Activated CD8-positive, alpha-beta T cell treated with anti-CD3 and anti-CD28 coated beads for 36 hours (primary cell): ENCODE results near the gene NT5C1B. TPM values are rescaled to one million over a fixed set of nuclear protein-coding genes. Genes with fewer than 3 reads are reported as not detected.

Experiments used
- ATAC-seq: fragments of 200-7000 bp; cut with Tn5 transposase; one replicate; pipeline ENCODE4 v1.10.0; 2021; ENCODE audit warnings: mild to moderate bottlenecking, moderate library complexity
- CTCF ChIA-PET: fragments of 350-600 bp; sonication (Branson Sonifier 250); formaldehyde crosslinking; loops from one replicate; lab custom pipeline; 2021; ENCODE audit warnings: antibody characterized with exemption; lab: Charles Lee
- POLR2A ChIA-PET: fragments of 350-600 bp; sonication (Branson Sonifier 250); formaldehyde crosslinking; loops from one replicate; lab custom pipeline; 2021; ENCODE audit warnings: antibody characterized with exemption; lab: Charles Lee
- DNase-seq: peaks from one replicate; pipeline ENCODE4 v3.0.0-alpha.2; 2020
- H3K27ac Mint-ChIP-seq: one replicate; pipeline ENCODE4 v1.8.0; 2021; ENCODE audit warnings: mild to moderate bottlenecking, mixed read lengths
- H3K27me3 Mint-ChIP-seq: one replicate; pipeline ENCODE4 v1.8.0; 2021; ENCODE audit warnings: mixed read lengths
- H3K36me3 Mint-ChIP-seq: one replicate; pipeline ENCODE4 v1.8.0; 2021; ENCODE audit warnings: low read depth, mixed read lengths
- H3K4me1 Mint-ChIP-seq: one replicate; pipeline ENCODE4 v1.8.0; 2021; ENCODE audit warnings: low read depth, mixed read lengths
- H3K4me3 Mint-ChIP-seq: one replicate; pipeline ENCODE4 v1.8.0; 2021; ENCODE audit warnings: mild to moderate bottlenecking, moderate library complexity, mixed read lengths
- H3K9me3 Mint-ChIP-seq: one replicate; pipeline ENCODE4 v1.8.0; 2021; ENCODE audit warnings: mixed read lengths
- CTCF ChIP-seq: fragments of 200-600 bp; IDR thresholded peaks from one replicate; pipeline ENCODE4 v1.8.0; 2022; ENCODE audit warnings: antibody characterized with exemption, mild to moderate bottlenecking
- intact Hi-C: fragments of 100-400 bp; cut with micrococcal nuclease; formaldehyde crosslinking; loops from one replicate; pipeline ENCODE4 v1.10.0; 2022
- total RNA-seq, 2 experiments: library from RNA; stranded (reverse); gene quantifications; one replicate each; pipeline ENCODE4 v1.2.3, GENCODE V29; 2021

Gene NT5C1B
- total RNA-seq, 2 experiments from 2014 or later = not detected

GRCh38 chr2:18588049-18588448 is 1.3 kb downstream of the NT5C1B start:
- CTCF ChIA-PET = no interaction called here
- H3K27ac Mint-ChIP-seq = no peak overlapping the region
- peaks cover 32% of the 10 kb centered on the region for H3K36me3 Mint-ChIP-seq
- no peak for TF ChIP-seq CTCF
- H3K9me3 Mint-ChIP-seq = peaks cover 19% of the 10 kb centered on the region
- POLR2A ChIA-PET = no interaction called here
- no peak for ATAC-seq
- no peak for DNase-seq
- H3K27me3 Mint-ChIP-seq = no peaks in the 10 kb centered on the region
- intact Hi-C loops = no loop called here
- H3K4me1 Mint-ChIP-seq = no peaks in the 10 kb centered on the region
- H3K4me3 Mint-ChIP-seq = no peak overlapping the region

GRCh38 chr2:18585526-18585925 is 3.8 kb downstream of the NT5C1B start:
- CTCF ChIA-PET = no interaction called here
- no peak overlapping the region for H3K4me3 Mint-ChIP-seq
- DNase-seq = no peak
- no peaks in the 10 kb centered on the region for H3K27me3 Mint-ChIP-seq
- intact Hi-C loops = no loop called here
- POLR2A ChIA-PET = no interaction called here
- no peak overlapping the region for H3K27ac Mint-ChIP-seq
- H3K4me1 Mint-ChIP-seq = no peaks in the 10 kb centered on the region
- TF ChIP-seq CTCF = no peak
- no peak for ATAC-seq
- peaks cover 27% of the 10 kb centered on the region for H3K36me3 Mint-ChIP-seq
- H3K9me3 Mint-ChIP-seq = peaks cover 22% of the 10 kb centered on the region

- no peak for TF ChIP-seq CTCF
- DNase-seq (no peak), ATAC-seq (no peak)
- H3K4me1 Mint-ChIP-seq = no peaks in the 10 kb centered on the region
- H3K9me3 Mint-ChIP-seq = peaks cover 23% of the 10 kb centered on the region
- ChIA-PET CTCF (no interaction called here), POLR2A (no interaction called here)
- H3K4me3 Mint-ChIP-seq = no peak overlapping the region
- H3K27ac Mint-ChIP-seq = no peak overlapping the region
- H3K36me3 Mint-ChIP-seq = peaks cover 27% of the 10 kb centered on the region
- H3K27me3 Mint-ChIP-seq = no peaks in the 10 kb centered on the region
- intact Hi-C loops = no loop called here
Observed at GRCh38 chr2:18584608-18584954, 4.8 kb downstream of the NT5C1B start.

GRCh38 chr2:18583905-18584607 is 5.3 kb downstream of the NT5C1B start:
- Mint-ChIP-seq H3K27me3 (no peaks in the 10 kb centered on the region), H3K36me3 (peaks cover 27% of the 10 kb centered on the region), H3K9me3 (peaks cover 28% of the 10 kb centered on the region), H3K4me3 (no peak overlapping the region), H3K27ac (no peak overlapping the region), H3K4me1 (no peaks in the 10 kb centered on the region)
- ChIA-PET CTCF (no interaction called here), POLR2A (no interaction called here)
- no peak for TF ChIP-seq CTCF
- no peak for DNase-seq
- intact Hi-C loops = no loop called here
- ATAC-seq = no peak

- CTCF ChIA-PET = no interaction called here
- H3K27me3 Mint-ChIP-seq = no peaks in the 10 kb centered on the region
Observed at GRCh38 chr2:18580606-18581005, 8.8 kb downstream of the NT5C1B start.

More at GRCh38 chr2:18580606-18581005, 8.8 kb downstream of the NT5C1B start:
- no peak for TF ChIP-seq CTCF
- Mint-ChIP-seq H3K27ac (no peak overlapping the region), H3K4me3 (no peak overlapping the region), H3K9me3 (peaks cover 43% of the 10 kb centered on the region), H3K36me3 (peaks cover 31% of the 10 kb centered on the region), H3K4me1 (no peaks in the 10 kb centered on the region)
- intact Hi-C loops = no loop called here
- POLR2A ChIA-PET = no interaction called here
- ATAC-seq = no peak
- no peak for DNase-seq
